Prostate gland (tissue), 2 donors: Measurements from ENCODE around the gene ROBO4.

Source experiments
- CTCF ChIP-seq, 4 experiments: fragments of 200-600 bp in 2 of 4; fragments of 450-650 bp in 2 of 4; sonication (generic) in 2 of 4; IDR thresholded peaks; 1 replicate in 3 of 4; 2 replicates in 1 of 4; pipeline ENCODE4 v1.5.1; 2016 to 2019; ENCODE audit warnings: antibody characterized with exemption in 4 of 4, mild to moderate bottlenecking in 2 of 4, moderate library complexity in 2 of 4
- POLR2A ChIP-seq: fragments of 450-650 bp; IDR thresholded peaks from one replicate; pipeline ENCODE4 v1.6.1; 2016; ENCODE audit warnings: antibody characterized with exemption, mild to moderate bottlenecking
- POLR2AphosphoS5 ChIP-seq: sonication (generic); formaldehyde crosslinking; IDR thresholded peaks from one replicate; pipeline ENCODE4 v1.6.1; 2017; ENCODE audit warnings: antibody characterized with exemption

- TF ChIP-seq CTCF (IDR thresholded peaks at IDR 0.05) = no peak
- TF ChIP-seq POLR2A = no peak
- TF ChIP-seq POLR2AphosphoS5 = no peak
Measured at GRCh38 chr11:124898263-124898680, 607 bp upstream of the ROBO4 start.
